HG02623 (cell line): ENCODE results near the gene ZCCHC10.
"Not testable (repeated sequence)": the region's sequence is repeated elsewhere in the genome, so short reads cannot be mapped to it uniquely, and the experiment has no call there.

Source experiments
- ATAC-seq: cut with Tn5 transposase; IDR thresholded peaks from one replicate; pipeline ENCODE4 v1.9.1; 2021; ENCODE audit warnings: moderate library complexity; ENCODE audit not compliant: unreplicated experiment

ZCCHC10 gene

GRCh38 chr5:132979976-132980375, 46.4 kb downstream of the ZCCHC10 start:
- no peak for ATAC-seq

GRCh38 chr5:132979367-132979940, 46.9 kb downstream of the ZCCHC10 start:
- ATAC-seq = no peak

DNA sequence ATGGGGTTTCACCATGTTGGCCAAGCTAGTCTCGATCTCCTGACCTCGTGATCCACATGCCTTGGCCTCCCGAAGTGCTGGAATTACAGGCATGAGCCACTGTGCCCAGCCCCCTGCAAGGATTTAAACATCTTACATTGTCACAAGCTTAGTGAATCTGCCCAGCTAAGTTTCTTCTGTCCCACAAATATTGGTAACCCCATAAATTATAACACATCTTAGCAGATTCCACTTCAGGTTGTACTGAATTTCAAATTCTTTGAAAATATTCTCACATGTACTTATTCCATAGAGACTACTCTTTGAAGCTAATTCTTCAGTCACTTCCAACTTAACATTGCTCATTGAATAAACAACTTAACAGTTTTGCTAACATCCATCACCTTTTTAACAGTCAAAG, 49.5 kb downstream of the ZCCHC10 start:
- no peak for ATAC-seq

DNA sequence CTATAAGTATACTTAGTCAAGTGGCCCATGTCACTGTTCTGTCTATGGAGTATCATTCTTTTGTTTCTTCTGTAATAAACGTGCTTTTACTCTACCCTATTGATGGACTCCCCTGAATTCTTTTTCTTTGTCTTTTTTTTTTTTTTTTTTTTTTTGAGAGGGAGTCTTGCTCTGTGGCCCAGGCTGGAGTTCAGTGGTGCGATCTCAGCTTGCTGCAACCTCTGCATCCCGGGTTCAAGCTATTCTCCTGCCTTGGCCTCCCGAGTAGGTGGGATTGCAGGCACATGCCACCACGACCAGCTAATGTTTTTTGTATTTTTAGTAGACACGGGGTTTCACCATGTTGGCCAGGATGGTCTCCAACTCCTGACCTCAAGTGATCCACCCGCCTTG, 53.9 kb downstream of the ZCCHC10 start:
- ATAC-seq = not testable (repeated sequence)

- ATAC-seq = no peak
Measured at GRCh38 chr5:132971483-132972435, 54.6 kb downstream of the ZCCHC10 start.

GRCh38 chr5:132965120-132965519, 61.2 kb downstream of the ZCCHC10 start:
- no peak for ATAC-seq

- ATAC-seq = peak; percentile 94
Measured at GRCh38 chr5:132963171-132964104, 62.9 kb downstream of the ZCCHC10 start, which contains the start of gene AFF4. AFF4 (minus strand) TSS chr5:132963634; CDS start chr5:132937189, 26,445 bp downstream.

DNA sequence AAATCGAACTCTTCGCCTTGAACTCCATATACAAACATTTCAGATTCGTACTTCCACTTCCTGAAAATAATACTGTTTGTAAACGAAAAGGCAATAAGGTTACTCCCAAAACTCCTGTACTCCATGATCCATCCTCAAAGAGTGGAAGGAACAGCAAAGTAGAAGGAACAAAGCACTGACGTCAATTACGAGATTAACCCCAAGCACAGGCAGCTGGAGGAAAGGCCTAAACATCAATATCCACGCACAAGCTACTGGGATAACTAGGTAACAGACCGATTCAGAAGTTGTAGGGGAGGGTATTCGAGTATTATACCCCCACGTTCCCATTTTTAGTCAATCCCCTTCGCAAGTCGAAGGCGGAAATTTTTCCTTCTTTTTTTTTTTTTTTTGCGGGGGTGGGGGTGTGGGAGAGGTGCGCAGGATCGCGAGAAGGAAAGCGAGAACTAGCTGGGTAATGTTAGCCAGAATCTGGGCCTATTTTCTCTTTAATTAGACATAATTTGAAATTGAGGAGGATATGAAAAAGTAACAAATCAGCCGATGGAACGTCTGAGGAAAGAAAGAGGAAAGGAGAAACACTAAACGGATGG, 63.8 kb downstream of the ZCCHC10 start:
- no peak for ATAC-seq

- ATAC-seq = no peak
Measured at GRCh38 chr5:132961887-132962286, 64.5 kb downstream of the ZCCHC10 start.

- ATAC-seq = not testable (repeated sequence)
Measured at GRCh38 chr5:132961123-132961815, 65.1 kb downstream of the ZCCHC10 start.

DNA sequence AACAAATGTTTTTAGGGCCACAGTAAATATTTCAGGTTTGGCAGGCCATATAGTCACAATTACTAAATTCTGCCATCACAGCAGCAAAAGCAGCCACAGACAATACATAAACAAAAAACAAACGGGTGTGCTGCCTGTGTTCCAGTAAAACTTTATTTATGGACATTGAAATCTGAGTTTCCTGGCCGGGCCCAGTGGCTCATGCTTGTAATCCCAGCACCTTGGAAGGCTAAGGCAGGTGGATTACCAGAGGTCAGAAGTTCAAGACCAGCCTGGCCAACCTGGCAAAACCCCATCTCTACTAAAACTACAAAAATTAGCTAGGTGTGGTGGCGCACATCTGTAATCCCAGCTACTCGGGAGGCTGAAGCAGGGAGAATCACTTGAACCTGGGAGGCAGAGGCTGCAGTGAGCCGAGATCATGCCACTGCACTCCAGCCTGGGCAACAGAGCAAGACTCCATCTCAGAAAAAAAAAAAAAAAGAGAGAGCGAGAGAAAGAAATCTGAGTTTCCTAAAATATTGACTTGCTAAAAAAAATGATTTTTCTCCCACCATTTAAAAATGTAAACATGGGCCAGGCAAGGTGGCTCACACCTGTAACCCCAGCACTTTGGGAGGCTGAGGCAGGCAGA, 70.1 kb downstream of the ZCCHC10 start:
- not testable (repeated sequence) for ATAC-seq

- no peak for ATAC-seq
Measured at GRCh38 chr5:132953710-132954109, 72.6 kb downstream of the ZCCHC10 start.

DNA sequence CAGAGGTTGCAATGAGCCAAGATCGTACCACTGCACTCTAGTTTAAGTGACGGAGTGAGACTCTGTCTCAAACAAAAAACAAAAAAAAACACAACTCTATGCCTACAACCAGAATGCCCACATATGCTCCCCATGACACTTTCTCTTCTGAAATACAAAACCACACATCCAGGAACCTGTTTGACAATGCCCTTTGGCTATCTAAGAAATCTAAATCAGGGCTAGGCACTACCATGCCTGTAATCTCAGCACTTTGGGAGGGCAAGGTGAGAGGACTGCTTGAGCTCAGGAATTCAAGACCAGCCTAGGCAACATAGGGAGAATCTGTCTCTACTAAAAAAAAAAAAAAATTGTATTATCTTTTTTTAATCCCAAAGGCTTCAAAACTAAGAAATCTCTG, 73.5 kb downstream of the ZCCHC10 start:
- no peak for ATAC-seq

DNA sequence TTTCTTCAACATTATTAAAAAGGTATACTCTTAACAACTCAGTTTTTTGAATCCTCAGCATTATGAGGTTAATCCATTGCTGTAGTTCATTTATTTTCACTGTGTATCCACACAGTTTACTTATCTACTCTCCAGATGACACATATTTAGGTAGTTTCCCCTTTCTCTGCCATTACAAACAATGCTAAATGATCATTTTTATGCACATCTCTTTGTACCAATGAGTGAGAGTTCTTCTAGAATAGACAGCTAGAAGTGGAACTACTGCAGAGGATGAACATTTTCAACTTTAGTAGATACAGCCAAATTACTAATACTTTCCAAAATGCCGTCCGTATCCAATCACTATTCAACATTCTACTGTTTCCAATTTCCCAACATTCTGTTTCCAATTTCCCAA, 74.5 kb downstream of the ZCCHC10 start:
- no peak for ATAC-seq

GRCh38 chr5:132949136-132949535, 77.2 kb downstream of the ZCCHC10 start:
- ATAC-seq = no peak

DNA sequence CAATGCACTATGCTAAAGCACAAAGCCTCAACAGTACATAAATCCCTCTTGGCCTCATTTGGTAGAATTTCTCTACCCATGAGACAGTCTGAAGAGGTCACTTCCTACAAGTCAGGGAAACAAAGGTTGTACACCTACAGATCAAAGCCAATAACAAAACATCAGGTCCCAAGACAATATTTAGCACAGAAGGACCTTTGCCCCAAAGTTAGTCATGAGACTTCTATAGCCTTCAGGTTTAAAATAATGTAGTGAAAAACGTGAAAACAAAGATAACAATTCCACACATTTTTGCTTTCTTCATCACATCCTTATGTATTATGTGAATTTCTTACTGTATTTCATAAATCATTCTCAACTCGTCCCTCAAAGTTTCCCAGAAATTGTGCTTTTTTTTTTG, 78.7 kb downstream of the ZCCHC10 start:
- no peak for ATAC-seq
